Kidney epithelial cell (primary cell): ENCODE data around the gene SRP72. TPM values are rescaled to one million over a fixed set of nuclear protein-coding genes. Genes with fewer than 3 reads are reported as not detected.

ENCODE experiments used
- DNase-seq: peaks from one replicate; pipeline ENCODE4 v3.0.0-alpha.2; 2010; ENCODE audit warnings: low read depth
- H3K27me3 ChIP-seq: 2 replicates; pipeline ENCODE4 v1.6.0; 2011; ENCODE audit warnings: low read length; ENCODE audit not compliant: control insufficient read depth, insufficient read depth
- H3K36me3 ChIP-seq: 2 replicates; pipeline ENCODE4 v1.5.1; 2011; ENCODE audit warnings: low read length; ENCODE audit not compliant: control insufficient read depth, insufficient read depth
- H3K4me3 ChIP-seq: 2 replicates; pipeline ENCODE4 v1.5.1; 2011; ENCODE audit warnings: low read depth, mild to moderate bottlenecking, control low read depth, low read length
- total RNA-seq: library from RNA; depleted of rRNA; stranded (reverse); fragments of >200 nt; gene quantifications from 2 replicates; pipeline ENCODE4 v1.2.3, GENCODE V29; 2015
- TF ChIP-seq, protein P1 (sequence below): IDR thresholded peaks from 2 replicates; pipeline ENCODE4 v1.5.1; 2011; ENCODE audit warnings: mild to moderate bottlenecking, moderate library complexity, low read length, control low read depth, inconsistent platforms; ENCODE audit not compliant: insufficient read depth, poor library complexity, severe bottlenecking

The SRP72 gene
- total RNA-seq, 1 donor from 2014 or later: 76.9 TPM

DNA sequence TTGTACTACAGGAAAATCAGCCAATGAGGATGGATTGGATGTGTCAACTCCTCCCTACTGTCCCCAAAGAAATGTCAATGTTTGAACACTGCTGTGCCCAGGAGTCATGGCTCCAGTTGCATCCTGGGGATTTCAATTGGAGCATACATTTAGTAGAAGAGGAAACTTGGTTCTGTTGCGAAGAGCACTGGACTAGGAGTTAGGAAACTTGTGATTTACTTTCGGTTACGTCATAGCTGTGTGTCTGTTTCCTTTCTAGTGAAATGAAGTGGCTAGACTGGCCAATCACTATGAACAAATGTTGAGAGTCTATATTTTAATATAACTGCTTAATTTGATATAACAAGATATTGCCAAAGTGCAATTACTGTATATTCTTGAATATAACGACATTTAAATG, 73.4 kb downstream of the SRP72 start:
- DNase-seq: no peak
- H3K4me3 ChIP-seq: no peak overlapping the region
- H3K36me3 ChIP-seq: no peaks in the 10 kb centered on the region
- H3K27me3 ChIP-seq: no peaks in the 10 kb centered on the region
- TF ChIP-seq, protein P1, sequence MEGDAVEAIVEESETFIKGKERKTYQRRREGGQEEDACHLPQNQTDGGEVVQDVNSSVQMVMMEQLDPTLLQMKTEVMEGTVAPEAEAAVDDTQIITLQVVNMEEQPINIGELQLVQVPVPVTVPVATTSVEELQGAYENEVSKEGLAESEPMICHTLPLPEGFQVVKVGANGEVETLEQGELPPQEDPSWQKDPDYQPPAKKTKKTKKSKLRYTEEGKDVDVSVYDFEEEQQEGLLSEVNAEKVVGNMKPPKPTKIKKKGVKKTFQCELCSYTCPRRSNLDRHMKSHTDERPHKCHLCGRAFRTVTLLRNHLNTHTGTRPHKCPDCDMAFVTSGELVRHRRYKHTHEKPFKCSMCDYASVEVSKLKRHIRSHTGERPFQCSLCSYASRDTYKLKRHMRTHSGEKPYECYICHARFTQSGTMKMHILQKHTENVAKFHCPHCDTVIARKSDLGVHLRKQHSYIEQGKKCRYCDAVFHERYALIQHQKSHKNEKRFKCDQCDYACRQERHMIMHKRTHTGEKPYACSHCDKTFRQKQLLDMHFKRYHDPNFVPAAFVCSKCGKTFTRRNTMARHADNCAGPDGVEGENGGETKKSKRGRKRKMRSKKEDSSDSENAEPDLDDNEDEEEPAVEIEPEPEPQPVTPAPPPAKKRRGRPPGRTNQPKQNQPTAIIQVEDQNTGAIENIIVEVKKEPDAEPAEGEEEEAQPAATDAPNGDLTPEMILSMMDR: no peak

DNA sequence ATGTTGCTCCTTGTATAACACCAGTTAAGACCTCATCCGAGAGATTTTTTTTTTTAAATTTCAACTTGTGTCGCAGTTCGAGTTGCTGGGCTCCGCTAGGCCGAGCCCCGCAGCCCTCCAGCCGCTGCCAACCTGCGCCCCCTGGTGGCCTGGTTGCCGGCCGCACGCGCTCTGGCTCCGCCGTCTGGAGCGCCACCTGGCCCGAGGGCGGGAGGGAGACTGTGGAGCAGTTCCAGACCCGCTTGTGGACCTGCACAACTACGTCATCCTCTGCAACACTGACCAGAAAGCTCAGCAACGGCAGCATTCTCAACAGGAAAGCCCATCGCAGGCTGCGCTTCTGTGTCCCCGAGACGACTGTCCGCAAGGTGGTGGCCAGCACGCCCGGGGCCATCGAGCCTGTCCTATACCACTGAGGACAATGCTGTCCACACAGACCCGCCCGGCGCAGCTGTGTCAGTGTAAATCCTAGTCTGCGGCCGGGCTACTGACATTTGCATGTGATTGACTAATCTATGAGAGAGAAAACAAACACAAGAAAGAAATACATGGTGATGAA, 77.2 kb downstream of the SRP72 start:
- DNase-seq: peak; percentile 52
- Histone ChIP-seq H3K27me3 (no peaks in the 10 kb centered on the region), H3K4me3 (peak overlapping the region; percentile 23), H3K36me3 (no peaks in the 10 kb centered on the region)
- TF ChIP-seq, protein P1: peak; percentile 85

DNA sequence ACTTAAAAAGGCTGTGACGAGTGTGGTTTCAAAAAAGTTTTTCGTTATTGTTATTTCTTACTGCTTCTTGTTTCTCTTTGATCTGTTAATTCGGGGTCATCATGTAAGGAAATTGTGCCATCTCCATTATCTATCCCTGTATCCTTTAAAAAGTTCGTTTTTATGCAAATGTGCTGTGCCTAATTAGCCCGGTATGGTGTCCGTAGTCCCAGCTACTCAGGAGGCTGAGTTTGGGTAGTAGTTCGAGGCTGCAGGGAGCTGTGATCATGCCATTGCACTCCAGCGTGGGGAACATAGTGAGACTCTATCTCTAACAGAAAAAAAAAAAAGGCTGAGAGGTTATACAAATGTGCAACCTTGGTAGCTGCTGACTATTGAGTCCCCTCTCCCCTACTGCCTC, 83.2 kb downstream of the SRP72 start:
- no peak overlapping the region for H3K4me3 ChIP-seq
- TF ChIP-seq, protein P1: no peak
- no peak for DNase-seq
- H3K36me3 ChIP-seq: no peaks in the 10 kb centered on the region
- no peaks in the 10 kb centered on the region for H3K27me3 ChIP-seq

GRCh38 chr4:56551516-56551915, 84.1 kb downstream of the SRP72 start:
- TF ChIP-seq, protein P1: no peak
- no peaks in the 10 kb centered on the region for H3K36me3 ChIP-seq
- H3K4me3 ChIP-seq: no peak overlapping the region
- no peaks in the 10 kb centered on the region for H3K27me3 ChIP-seq
- no peak for DNase-seq

- DNase-seq: no peak
- no peaks in the 10 kb centered on the region for H3K36me3 ChIP-seq
These were observed 84.9 kb downstream of the SRP72 start for GRCh38 chr4:56552273-56552672.

More at GRCh38 chr4:56552273-56552672, 84.9 kb downstream of the SRP72 start:
- TF ChIP-seq, protein P1: no peak
- Histone ChIP-seq H3K27me3 (no peaks in the 10 kb centered on the region), H3K4me3 (no peak overlapping the region)

Other genes starting within 250 kb of the SRP72 start
- gene AASDH, start 80.1 kb upstream of the SRP72 start, total RNA-seq: 8.8 and 10.4 TPM in 2 replicates
- gene PPAT, start 32.0 kb upstream of the SRP72 start, total RNA-seq: 13.9 and 15.5 TPM in 2 replicates
- gene PAICS, start 31.4 kb upstream of the SRP72 start, total RNA-seq: 74.0 and 88.5 TPM in 2 replicates
- 0.29 and 0.68 TPM in 2 replicates for gene ARL9, start 38.2 kb downstream of the SRP72 start, total RNA-seq
- gene HOPX, start 213.7 kb downstream of the SRP72 start, total RNA-seq: 0.96 and 3.0 TPM in 2 replicates